Pons (tissue), 1 donor: ENCODE data around the gene STAG1.
"Not testable (repeated sequence)": the region's sequence is repeated elsewhere in the genome, so short reads cannot be mapped to it uniquely, and the experiment has no call there.

Experiments used
- DNase-seq: peaks from one replicate; pipeline ENCODE4 v3.0.0-alpha.2; 2016; ENCODE audit warnings: low spot score

The STAG1 gene

GRCh38 chr3:136503056-136503455 is 249.1 kb downstream of the STAG1 start:
- no peak for DNase-seq

- no peak for DNase-seq
Measured at GRCh38 chr3:136498919-136499447, 253.2 kb downstream of the STAG1 start.

- DNase-seq, result no peak
Measured at GRCh38 chr3:136495213-136495612, 257.0 kb downstream of the STAG1 start.

GRCh38 chr3:136490646-136491405 is 261.4 kb downstream of the STAG1 start:
- no peak for DNase-seq

GRCh38 chr3:136485777-136486176 is 266.4 kb downstream of the STAG1 start:
- DNase-seq, result no peak

- DNase-seq, result no peak
Measured at GRCh38 chr3:136476280-136476679, 275.9 kb downstream of the STAG1 start.

GRCh38 chr3:136474876-136475275 is 277.3 kb downstream of the STAG1 start:
- not testable (repeated sequence) for DNase-seq

- DNase-seq, result no peak
Measured at GRCh38 chr3:136473716-136474326, 278.4 kb downstream of the STAG1 start.

- DNase-seq, result no peak
Measured at GRCh38 chr3:136465296-136465695, 286.9 kb downstream of the STAG1 start.

GRCh38 chr3:136464502-136464901 is 287.7 kb downstream of the STAG1 start:
- DNase-seq, result no peak

- no peak for DNase-seq
Measured at GRCh38 chr3:136463170-136463569, 289.0 kb downstream of the STAG1 start.

GRCh38 chr3:136457793-136458192 is 294.4 kb downstream of the STAG1 start:
- no peak for DNase-seq

GRCh38 chr3:136456196-136456595 is 296.0 kb downstream of the STAG1 start:
- DNase-seq, result no peak

GRCh38 chr3:136444581-136444980 is 307.6 kb downstream of the STAG1 start:
- no peak for DNase-seq

- DNase-seq, result peak; percentile 9
Measured at GRCh38 chr3:136437043-136437442, 315.1 kb downstream of the STAG1 start.

GRCh38 chr3:136434429-136434828 is 317.7 kb downstream of the STAG1 start:
- no peak for DNase-seq

GRCh38 chr3:136432685-136433084 is 319.5 kb downstream of the STAG1 start:
- no peak for DNase-seq

- DNase-seq, result no peak
Measured at GRCh38 chr3:136428167-136428566, 324.0 kb downstream of the STAG1 start.

- no peak for DNase-seq
Measured at GRCh38 chr3:136427236-136427635, 324.9 kb downstream of the STAG1 start.

GRCh38 chr3:136414476-136414875 is 337.7 kb downstream of the STAG1 start:
- no peak for DNase-seq

- no peak for DNase-seq
Measured at GRCh38 chr3:136412307-136412706, 339.9 kb downstream of the STAG1 start.

- no peak for DNase-seq
Measured at GRCh38 chr3:136409549-136409948, 342.6 kb downstream of the STAG1 start.

GRCh38 chr3:136404056-136404455 is 348.1 kb downstream of the STAG1 start:
- DNase-seq, result no peak
